Adrenal gland (tissue), 5 donors: ENCODE measurements around the gene ZNF205.

Source experiments
- POLR2A ChIP-seq, 2 donors: fragments of 450-650 bp; IDR thresholded peaks; one replicate each; pipeline ENCODE4 v1.6.1; 2017; ENCODE audit warnings: antibody characterized with exemption in 2 of 2, mild to moderate bottlenecking in 2 of 2, moderate library complexity in 1 of 2
- TF ChIP-seq, protein P1 (sequence below), 6 experiments: fragments of 450-650 bp in 4 of 6; fragments of 200-600 bp in 2 of 6; sonication (generic) in 1 of 6; IDR thresholded peaks; 1 replicate in 5 of 6; 2 replicates in 1 of 6; pipeline versions ENCODE4 v1.5.1 to v1.8.0; 2016 to 2021; ENCODE audit warnings: antibody characterized with exemption in 6 of 6, mild to moderate bottlenecking in 2 of 6, moderate library complexity in 1 of 6
- donor health status: DM: no; HTN: no; CAD: no.

DNA sequence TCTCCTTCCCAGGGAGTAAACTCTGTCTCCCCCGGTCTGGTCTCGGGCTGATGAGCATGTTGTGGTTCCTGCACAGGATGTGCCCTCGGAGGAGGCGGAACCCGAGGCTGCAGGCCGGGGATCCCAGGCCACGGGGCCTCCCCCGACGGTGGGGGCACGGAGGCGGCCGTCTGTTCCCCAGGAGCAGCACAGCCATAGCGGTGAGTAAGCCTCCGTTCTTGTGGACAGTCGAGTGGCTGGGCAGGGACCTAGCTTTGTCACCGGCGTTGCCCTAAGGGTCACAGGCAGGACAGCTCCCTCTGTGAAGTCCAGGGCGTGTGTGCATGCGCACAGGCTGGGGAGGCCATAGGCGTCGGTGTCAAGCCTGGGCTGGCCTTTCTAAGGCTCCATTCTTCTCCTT lies 26.0 kb downstream of the ZNF205 start:
- TF ChIP-seq, protein P1, sequence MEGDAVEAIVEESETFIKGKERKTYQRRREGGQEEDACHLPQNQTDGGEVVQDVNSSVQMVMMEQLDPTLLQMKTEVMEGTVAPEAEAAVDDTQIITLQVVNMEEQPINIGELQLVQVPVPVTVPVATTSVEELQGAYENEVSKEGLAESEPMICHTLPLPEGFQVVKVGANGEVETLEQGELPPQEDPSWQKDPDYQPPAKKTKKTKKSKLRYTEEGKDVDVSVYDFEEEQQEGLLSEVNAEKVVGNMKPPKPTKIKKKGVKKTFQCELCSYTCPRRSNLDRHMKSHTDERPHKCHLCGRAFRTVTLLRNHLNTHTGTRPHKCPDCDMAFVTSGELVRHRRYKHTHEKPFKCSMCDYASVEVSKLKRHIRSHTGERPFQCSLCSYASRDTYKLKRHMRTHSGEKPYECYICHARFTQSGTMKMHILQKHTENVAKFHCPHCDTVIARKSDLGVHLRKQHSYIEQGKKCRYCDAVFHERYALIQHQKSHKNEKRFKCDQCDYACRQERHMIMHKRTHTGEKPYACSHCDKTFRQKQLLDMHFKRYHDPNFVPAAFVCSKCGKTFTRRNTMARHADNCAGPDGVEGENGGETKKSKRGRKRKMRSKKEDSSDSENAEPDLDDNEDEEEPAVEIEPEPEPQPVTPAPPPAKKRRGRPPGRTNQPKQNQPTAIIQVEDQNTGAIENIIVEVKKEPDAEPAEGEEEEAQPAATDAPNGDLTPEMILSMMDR (IDR thresholded peaks at IDR 0.05) = no peak
- no peak for TF ChIP-seq POLR2A (IDR thresholded peaks at IDR 0.05)
